HG03521 (cell line): ENCODE data around the gene ATP9A.
"Not testable (repeated sequence)": the region's sequence is repeated elsewhere in the genome, so short reads cannot be mapped to it uniquely, and the experiment has no call there.

Source experiments
- ATAC-seq: cut with Tn5 transposase; IDR thresholded peaks from one replicate; pipeline ENCODE4 v1.9.1; 2021; ENCODE audit warnings: mild to moderate bottlenecking, moderate library complexity; ENCODE audit not compliant: unreplicated experiment

Gene ATP9A

DNA sequence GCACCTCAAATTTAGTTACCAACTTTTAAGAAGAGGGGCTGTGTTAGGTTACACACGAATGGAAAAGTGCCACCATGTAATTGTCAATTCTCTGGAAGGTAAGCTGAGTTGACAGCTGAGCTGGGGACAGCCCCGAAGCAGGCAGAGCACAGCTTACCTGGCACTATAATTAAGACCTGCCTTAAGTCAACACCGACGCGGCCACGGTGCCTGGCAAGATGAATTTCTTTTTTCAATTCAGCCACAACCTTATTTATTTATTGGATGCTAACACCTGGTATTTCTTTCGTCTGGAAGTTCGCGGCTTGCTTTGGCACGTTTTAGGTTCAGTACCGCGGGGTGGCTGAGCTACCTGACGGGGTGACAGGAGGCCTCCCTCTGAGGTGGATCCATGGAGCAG is 185.1 kb downstream of the ATP9A start:
- no peak for ATAC-seq

DNA sequence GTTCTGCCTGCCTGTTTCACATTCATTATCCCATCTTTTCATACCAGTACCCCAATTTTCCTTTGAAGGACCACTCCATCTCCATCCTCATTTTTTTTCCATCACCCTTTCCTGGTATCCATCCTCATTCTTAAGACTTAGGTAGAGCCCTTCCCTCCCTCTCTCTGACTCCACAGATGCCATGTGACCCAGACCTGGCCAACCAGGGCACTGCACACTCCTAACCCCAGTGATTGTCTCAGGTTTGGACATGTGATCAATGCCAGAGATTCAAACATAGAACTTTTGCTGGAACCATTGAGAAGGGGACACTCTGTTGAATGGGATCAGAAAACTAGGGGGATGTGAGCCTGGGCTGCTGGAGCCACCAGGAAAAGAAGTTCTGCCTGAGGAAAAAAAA is 186.6 kb downstream of the ATP9A start:
- ATAC-seq, result no peak

DNA sequence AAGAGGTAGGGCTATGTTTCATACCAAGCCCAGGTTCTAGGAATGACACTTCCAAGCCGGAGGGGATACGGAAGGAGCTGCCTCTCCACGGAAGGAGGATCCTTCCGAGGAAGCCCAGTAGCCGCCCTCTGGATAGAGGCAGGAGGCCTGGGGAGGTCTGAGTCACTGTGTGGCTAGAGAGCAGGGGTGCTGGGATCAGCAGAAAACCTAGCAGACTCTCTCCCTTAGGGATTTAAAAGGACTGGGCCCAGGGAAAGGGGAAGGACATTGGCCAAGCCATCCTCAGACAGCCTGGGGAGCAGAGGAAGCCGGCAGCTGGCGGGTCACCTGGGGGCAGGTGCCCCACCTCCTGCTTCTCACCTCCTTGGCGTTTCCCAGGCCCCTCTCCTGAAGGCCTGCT is 189.1 kb downstream of the ATP9A start:
- no peak for ATAC-seq

- ATAC-seq, result no peak
Measured at GRCh38 chr20:51578145-51578459, 190.1 kb downstream of the ATP9A start.

DNA sequence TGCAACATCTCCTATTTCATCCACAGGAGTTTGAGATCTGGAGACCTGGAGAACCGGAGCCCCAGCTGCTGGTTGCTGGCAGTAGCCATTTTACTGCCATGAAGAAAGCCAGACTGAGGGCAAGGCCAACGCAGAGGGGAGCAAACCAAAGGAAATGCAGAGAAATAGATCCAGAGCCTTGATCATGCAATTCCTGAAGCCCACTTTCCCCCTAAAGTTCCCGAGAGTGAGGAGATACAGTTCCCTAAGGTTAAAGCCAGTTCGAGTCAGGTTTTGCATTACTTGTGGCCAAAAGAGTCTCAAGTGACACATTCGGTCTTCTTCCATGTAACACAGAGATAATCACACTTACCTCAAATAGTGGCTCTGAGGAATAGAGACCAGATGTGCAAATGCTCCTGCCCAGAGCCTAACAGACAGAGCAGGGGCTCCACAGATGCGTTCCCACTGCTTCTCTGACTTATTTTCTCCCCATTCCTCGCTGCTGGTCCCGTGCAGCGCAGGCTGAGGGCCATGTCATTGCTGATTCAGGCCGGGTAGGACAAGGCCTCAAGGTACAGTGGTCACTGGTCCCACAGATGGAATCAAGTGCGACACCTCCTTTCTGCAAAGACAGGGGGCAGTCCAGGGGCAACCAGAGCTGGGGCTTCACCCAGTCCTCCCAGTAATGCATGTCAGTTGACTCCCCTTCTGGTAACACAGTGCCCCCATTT is 190.6 kb downstream of the ATP9A start:
- ATAC-seq, result no peak

GRCh38 chr20:51575486-51575885 is 192.7 kb downstream of the ATP9A start:
- no peak for ATAC-seq

- no peak for ATAC-seq
Measured at GRCh38 chr20:51574248-51575033, 193.7 kb downstream of the ATP9A start.

GRCh38 chr20:51573576-51574243 is 194.5 kb downstream of the ATP9A start:
- ATAC-seq, result no peak

DNA sequence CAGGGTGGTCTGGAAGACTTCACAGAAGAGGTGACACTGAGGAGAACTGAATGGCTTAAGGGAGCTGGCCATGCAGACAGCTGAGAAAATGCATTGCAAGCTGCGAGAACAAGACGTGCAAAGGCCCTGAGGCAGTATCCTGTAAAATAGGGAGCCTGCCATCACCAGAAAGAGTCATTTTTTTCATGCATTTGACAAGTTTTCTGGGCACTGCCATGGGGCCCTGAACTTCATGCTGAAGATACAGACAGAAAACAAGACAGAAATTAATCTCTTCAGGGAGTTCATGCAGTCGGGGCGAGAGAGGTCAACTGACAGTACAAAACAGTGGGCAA is 196.8 kb downstream of the ATP9A start:
- ATAC-seq, result no peak

DNA sequence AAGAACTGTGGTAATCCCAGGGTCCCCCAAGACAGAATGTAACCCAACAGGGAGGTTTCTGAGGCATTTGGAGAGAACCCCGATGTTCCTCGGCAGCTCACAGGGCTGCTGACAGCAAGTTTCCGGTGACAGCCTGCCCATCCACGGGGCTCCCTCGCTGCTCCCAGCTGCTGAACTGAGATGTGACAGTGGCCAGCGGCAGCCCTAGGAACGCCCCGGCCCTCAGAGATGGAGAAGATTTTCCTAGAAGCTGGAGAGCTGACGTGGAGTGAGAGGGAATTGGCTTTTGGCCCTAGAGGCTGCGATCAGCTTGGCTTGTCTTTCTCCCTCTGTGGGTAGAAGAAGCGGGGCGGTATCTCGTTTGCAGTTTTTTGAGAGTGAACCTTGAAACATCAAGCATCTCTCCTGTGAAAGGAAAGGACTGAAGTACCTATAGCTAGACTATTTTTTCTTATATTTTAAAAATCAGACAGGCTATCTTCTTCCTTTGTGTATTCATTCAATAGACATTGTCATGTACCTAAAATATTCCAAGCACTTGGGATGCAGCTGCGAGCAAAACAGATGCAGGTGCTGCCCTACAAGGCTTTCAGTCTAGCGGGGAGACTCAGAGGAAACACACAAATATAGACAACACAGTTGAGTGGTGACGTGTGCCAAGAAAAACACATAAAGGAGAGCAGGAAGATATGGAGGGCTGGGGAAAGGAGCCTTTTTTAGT is 197.3 kb downstream of the ATP9A start:
- no peak for ATAC-seq

GRCh38 chr20:51569815-51570738 is 198.1 kb downstream of the ATP9A start:
- no peak for ATAC-seq

DNA sequence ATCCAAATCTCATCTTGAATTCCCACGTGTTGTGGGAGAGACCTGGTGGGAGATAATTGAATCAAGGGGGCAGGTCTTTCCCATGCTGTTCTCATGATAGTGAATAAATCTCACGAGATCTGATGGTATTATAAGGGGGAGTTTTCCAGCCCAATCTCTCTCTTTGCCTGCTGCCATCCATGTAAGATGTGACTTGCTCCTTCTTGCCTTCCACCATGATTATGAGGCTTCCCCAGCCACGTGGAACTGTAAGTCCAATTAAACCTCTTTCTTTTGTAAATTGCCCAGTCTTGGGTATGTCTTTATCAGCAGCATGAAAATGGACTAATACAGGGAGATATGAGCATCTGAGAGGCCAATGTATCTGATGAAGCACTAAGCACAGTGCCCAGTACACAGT is 199.7 kb downstream of the ATP9A start:
- ATAC-seq, result not testable (repeated sequence)

DNA sequence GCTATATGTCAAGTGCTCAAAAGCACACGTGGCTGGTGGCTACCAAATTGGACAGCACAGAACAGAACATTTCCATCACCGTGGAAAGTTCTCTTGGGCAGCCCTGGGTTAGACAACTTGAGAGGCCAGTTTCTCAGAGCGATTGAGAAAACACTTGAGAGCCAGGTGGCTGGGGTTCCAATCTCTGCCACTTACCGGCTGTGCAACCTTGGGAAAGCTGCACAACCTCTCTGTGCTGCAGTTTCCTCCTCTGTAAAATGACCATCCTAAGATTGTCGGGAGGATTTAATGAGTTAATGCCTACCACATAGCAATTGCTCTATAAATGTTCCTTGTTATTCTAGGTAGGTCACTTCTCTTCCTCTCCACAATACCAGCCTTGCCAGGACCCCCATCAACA is 200.6 kb downstream of the ATP9A start:
- no peak for ATAC-seq

GRCh38 chr20:51566594-51566993 is 201.6 kb downstream of the ATP9A start:
- ATAC-seq, result no peak

DNA sequence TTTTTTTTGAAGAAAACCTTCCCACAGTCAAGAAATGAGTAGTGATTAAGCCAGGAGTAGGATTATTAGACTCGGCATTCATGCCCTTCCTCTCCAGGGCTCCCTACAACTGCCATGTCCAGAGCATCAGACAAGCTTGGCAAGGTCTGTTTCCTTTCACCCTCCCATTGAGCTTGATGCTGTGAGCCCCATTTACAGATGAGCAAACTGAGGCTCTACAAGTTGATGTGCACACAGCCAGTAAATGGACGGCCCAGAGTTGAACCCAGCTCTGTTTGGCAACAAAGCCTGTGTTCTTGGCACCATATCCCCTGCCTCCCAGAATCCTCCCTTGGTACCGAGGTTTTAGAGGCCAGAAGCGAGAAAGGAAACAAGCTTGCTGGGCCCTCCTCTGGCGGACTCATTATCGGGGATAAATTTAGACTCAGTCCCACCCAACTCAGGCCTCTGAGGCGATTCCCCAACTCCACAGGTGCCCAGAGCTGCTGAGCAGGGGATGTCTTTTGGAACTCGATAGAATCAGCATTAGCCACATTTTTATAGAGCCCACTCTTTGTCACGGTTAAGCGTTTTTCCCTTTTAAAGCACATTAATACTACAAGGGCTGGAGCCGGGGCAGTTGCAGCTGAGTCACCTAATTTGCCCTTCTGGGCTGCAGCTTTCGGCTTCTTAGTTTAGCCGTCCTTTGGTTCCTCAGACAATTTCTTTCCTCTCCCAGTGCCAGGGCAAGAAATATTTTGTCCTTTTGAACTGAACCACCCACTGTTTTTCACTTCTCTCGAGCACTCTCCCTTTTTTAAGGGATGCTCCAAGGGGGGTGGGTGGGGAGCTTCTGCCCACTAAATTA is 202.7 kb downstream of the ATP9A start:
- no peak for ATAC-seq

- no peak for ATAC-seq
Measured at GRCh38 chr20:51563486-51564332, 204.5 kb downstream of the ATP9A start.

- no peak for ATAC-seq
Measured at GRCh38 chr20:51563174-51563485, 205.1 kb downstream of the ATP9A start.

DNA sequence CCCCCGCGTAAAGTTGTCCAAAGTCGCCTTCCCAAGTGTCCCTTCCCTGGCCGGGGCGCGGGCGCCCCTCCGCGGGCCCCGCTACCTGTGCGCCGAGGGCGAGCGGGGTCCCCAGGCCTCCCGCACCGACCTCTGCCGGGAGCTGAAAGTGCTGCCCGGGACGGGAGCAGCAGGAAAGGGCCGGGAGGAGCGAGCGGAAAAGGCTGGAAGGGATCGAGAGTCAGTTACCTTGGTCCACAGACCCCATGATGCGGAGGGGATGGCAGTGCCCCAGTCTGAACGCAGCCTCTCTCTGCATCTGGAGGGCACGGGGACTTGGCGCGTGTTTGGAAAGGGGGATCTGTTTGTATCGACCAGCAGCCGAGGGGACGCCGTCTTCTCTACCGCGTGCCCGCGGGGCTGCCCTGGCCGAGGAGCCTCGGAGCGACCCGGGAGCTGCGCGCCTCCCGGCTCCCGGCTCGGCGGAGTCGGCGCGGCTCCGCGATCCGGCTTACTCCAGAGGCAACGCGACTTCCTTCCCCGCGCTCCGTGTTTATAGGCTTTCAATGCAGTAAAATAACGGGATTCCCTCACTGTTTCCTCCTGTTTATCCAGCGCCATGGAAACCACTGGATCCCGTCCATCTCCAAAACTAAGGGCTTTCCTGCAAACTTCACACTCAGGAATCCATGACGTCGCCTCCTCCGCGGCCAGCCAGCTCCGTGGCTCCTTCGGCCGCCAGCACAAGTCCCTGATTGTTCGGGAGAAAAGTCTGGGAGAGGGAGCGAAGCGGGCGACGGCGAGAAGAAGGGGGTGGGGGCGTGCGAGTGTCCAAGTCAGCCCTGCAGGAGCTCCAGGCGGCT is 205.6 kb downstream of the ATP9A start:
- ATAC-seq, result no peak
